K562 (cell line): ENCODE results near the gene TSSK2. TPM values are rescaled to one million over a fixed set of nuclear protein-coding genes. Genes with fewer than 3 reads are reported as not detected.

Experiments
- ATAC-seq: fragments of 200-7000 bp; cut with Tn5 transposase; 3 replicates; pipeline ENCODE4 v1.9.1; 2020; ENCODE audit warnings: moderate library complexity
- BruUV-seq: library from RNA; stranded (reverse); fragments of 400-500 nt; replicated peaks from 2 replicates; lab custom pipeline; 2021; lab: Mats Ljungman, UMichigan
- CTCF ChIA-PET: fragments of 300-600 bp; formaldehyde crosslinking; extraction: SDS; loops from one replicate; lab custom pipeline; 2021; ENCODE audit warnings: low intra/inter-chr PET ratio; lab: Yijun Ruan, JAX
- POLR2A ChIA-PET: fragments of 300-600, 350-650 bp; sonication (Branson Sonifier 250); formaldehyde crosslinking; extraction: SDS; loops from one replicate; lab custom pipeline; 2021; ENCODE audit warnings: antibody characterized with exemption, inconsistent platforms; lab: Yijun Ruan, JAX
- DNase-seq, 4 experiments: peaks; one replicate each; pipeline versions ENCODE4 v3.0.0 to v3.0.0-alpha.2; 2011 to 2018; ENCODE audit warnings: low spot score in 3 of 4, mixed read lengths in 3 of 4; ENCODE audit errors: extremely low read depth in 1 of 4
- FAIRE-seq: peaks from 2 replicates; lab custom pipeline; 2011; peaks lifted over from hg19 to GRCh38; lab: Jason Lieb, UNC
- H2AFZ ChIP-seq: 2 replicates; pipeline ENCODE4 v1.6.0; 2011; ENCODE audit warnings: low read depth, low read length, control low read depth, inconsistent platforms
- H3K27ac ChIP-seq: fragments of 200-600 bp; 3 replicates; pipeline ENCODE4 v1.8.0; 2011; ENCODE audit warnings: low read depth, mild to moderate bottlenecking, control low read depth, inconsistent platforms, low read length, moderate library complexity, mixed read lengths; ENCODE audit errors: extremely low read depth
- H3K27me3 ChIP-seq, 2 experiments: fragments of 300-600 bp in 1 of 2; 2 replicates in 1 of 2; 3 replicates in 1 of 2; pipeline versions ENCODE4 v1.6.0 to v1.8.0; 2011; ENCODE audit warnings: inconsistent platforms in 2 of 2, low read length in 2 of 2, mild to moderate bottlenecking in 1 of 2, mixed read lengths in 1 of 2, moderate library complexity in 1 of 2; ENCODE audit not compliant: control insufficient read depth in 2 of 2, insufficient read depth in 2 of 2
- H3K36me3 ChIP-seq: fragments of 300-600 bp; 3 replicates; pipeline ENCODE4 v1.8.0; 2011; ENCODE audit warnings: mild to moderate bottlenecking, low read length, inconsistent platforms; ENCODE audit not compliant: control insufficient read depth, insufficient read depth
- H3K4me1 ChIP-seq, 2 experiments: fragments of 200-600 bp in 1 of 2; replicated peaks in 1 of 2; 2 replicates in 1 of 2; 3 replicates in 1 of 2; pipeline versions ENCODE4 v1.5.1 to v1.8.0; 2011; ENCODE audit warnings: inconsistent platforms in 2 of 2, low read length in 2 of 2, mild to moderate bottlenecking in 1 of 2, mixed read lengths in 1 of 2, moderate library complexity in 1 of 2; ENCODE audit not compliant: control insufficient read depth in 2 of 2, insufficient read depth in 2 of 2
- H3K4me2 ChIP-seq: 2 replicates; pipeline ENCODE4 v1.6.1; 2011; ENCODE audit warnings: low read length, control low read depth, inconsistent platforms, mixed read lengths; ENCODE audit not compliant: insufficient read depth
- H3K4me3 ChIP-seq: fragments of 200-600 bp; sonication (generic), shearing (Covaris generic); 2 replicates; pipeline ENCODE4 v1.5.1; 2016; ENCODE audit warnings: control low read depth, inconsistent platforms
- H3K79me2 ChIP-seq: fragments of 200-600 bp; 3 replicates; pipeline ENCODE4 v1.8.0; 2011; ENCODE audit warnings: low read length, inconsistent platforms; ENCODE audit not compliant: control insufficient read depth, insufficient read depth
- H3K9ac ChIP-seq, 2 experiments: 2 replicates each; pipeline versions ENCODE4 v1.6.0 to v1.6.1; 2011; ENCODE audit warnings: low read depth in 2 of 2, low read length in 2 of 2, control low read depth in 1 of 2, inconsistent platforms in 1 of 2, mild to moderate bottlenecking in 1 of 2, mixed read lengths in 1 of 2; ENCODE audit not compliant: insufficient read depth in 1 of 2
- H3K9me1 ChIP-seq: one replicate; pipeline ENCODE4 v1.6.0; 2011; ENCODE audit warnings: inconsistent platforms, mild to moderate bottlenecking, low read length, moderate library complexity; ENCODE audit not compliant: control insufficient read depth, insufficient read depth
- H3K9me3 ChIP-seq: replicated peaks from 2 replicates; pipeline ENCODE4 v1.5.1; 2011; ENCODE audit warnings: low read depth, low read length, inconsistent platforms; ENCODE audit not compliant: control insufficient read depth, insufficient read depth
- H4K20me1 ChIP-seq: replicated peaks from 2 replicates; pipeline ENCODE4 v1.6.1; 2011; ENCODE audit warnings: low read length, inconsistent platforms, mixed read lengths; ENCODE audit not compliant: control insufficient read depth, insufficient read depth
- ARNT ChIP-seq, 2 experiments: fragments of 450-650 bp; IDR thresholded peaks; 2 replicates each; pipeline ENCODE4 v1.6.1; 2016; ENCODE audit warnings: mild to moderate bottlenecking in 1 of 2
- BRD9 ChIP-seq: fragments of 450-650 bp; IDR thresholded peaks from 2 replicates; pipeline ENCODE4 v1.6.1; 2018; ENCODE audit warnings: low read depth; ENCODE audit not compliant: partially characterized antibody
- HDGF ChIP-seq: fragments of 450-650 bp; IDR thresholded peaks from 2 replicates; pipeline ENCODE4 v1.6.1; 2016
- HNRNPUL1 ChIP-seq: fragments of 200-400 bp; formaldehyde crosslinking; IDR thresholded peaks from 2 replicates; pipeline ENCODE4 v1.6.1; 2017; ENCODE audit warnings: low read length
- IFI16 ChIP-seq: fragments of 250-450 bp; sonication (Bioruptor Pico); IDR thresholded peaks from 2 replicates; pipeline ENCODE4 v2.1.2; 2022; ENCODE audit warnings: mild to moderate bottlenecking, inconsistent platforms
- KDM1A ChIP-seq, 2 experiments: fragments of 450-650 bp; IDR thresholded peaks; 2 replicates each; pipeline ENCODE4 v1.6.1; 2016; ENCODE audit warnings: mild to moderate bottlenecking in 2 of 2
- KDM5B ChIP-seq: fragments of 200-600 bp; sonication (generic); IDR thresholded peaks from 2 replicates; pipeline ENCODE4 v1.6.1; 2012; ENCODE audit warnings: low read depth, mild to moderate bottlenecking, moderate library complexity, low read length, control low read depth, inconsistent platforms; ENCODE audit not compliant: insufficient replicate concordance
- MAFG ChIP-seq: fragments of 450-650 bp; conservative IDR thresholded peaks from 2 replicates; pipeline ENCODE4 v1.6.1; 2016; ENCODE audit warnings: missing genetic modification characterization, missing compliant biosample characterization
- MTA2 ChIP-seq: fragments of 450-650 bp; IDR thresholded peaks from 2 replicates; pipeline ENCODE4 v1.6.1; 2016; ENCODE audit warnings: low read depth
- NR3C1 ChIP-seq: sonication (generic); formaldehyde crosslinking; IDR thresholded peaks from 2 replicates; pipeline ENCODE4 v1.8.1; 2022; ENCODE audit warnings: missing genetic modification reagents
- POLR2AphosphoS2 ChIP-seq: IDR thresholded peaks from 2 replicates; pipeline ENCODE4 v1.6.1; 2012; ENCODE audit warnings: low read length, improper control_type of control experiment
- RCOR1 ChIP-seq, 2 experiments: IDR thresholded peaks; 2 replicates each; pipeline ENCODE4 v1.6.1; 2012; ENCODE audit warnings: low read depth in 2 of 2, low read length in 2 of 2, borderline replicate concordance in 1 of 2, improper control_type of control experiment in 1 of 2
- TCF7L2 ChIP-seq: fragments of 150-350 bp; IDR thresholded peaks from 2 replicates; pipeline ENCODE4 v1.6.1; 2016; ENCODE audit warnings: low read depth, mild to moderate bottlenecking, low read length, moderate library complexity
- ZNF384 ChIP-seq: IDR thresholded peaks from 2 replicates; pipeline ENCODE4 v1.6.1; 2012; ENCODE audit warnings: low read depth, low read length, improper control_type of control experiment
- ZNF589 ChIP-seq: fragments of 200-800 bp; sonication (Bioruptor generic); IDR thresholded peaks from 2 replicates; pipeline ENCODE4 v1.6.1; 2016; ENCODE audit warnings: low read depth, missing genetic modification characterization, missing compliant biosample characterization
- ZNF668 ChIP-seq: fragments of 250-450 bp; sonication (Bioruptor Pico); IDR thresholded peaks from 2 replicates; pipeline ENCODE4 v1.8.0; 2022; ENCODE audit warnings: mild to moderate bottlenecking, inconsistent platforms
- WGBS: fragments of 100-300 bp; shearing (Covaris generic); methylation state at CpG from one replicate; pipeline ENCODE4 v1.1.6; 2016; ENCODE audit warnings: low coverage, mixed read lengths; ENCODE audit not compliant: insufficient coverage; ENCODE audit errors: missing lambda C conversion rate; 5-methylcytosine and 5-hydroxymethylcytosine counted together
- in situ Hi-C: fragments of 300-500 bp; cut with MboI; formaldehyde crosslinking; loops from 4 replicates; pipeline ENCODE4 v1.15.0; 2018; ENCODE audit warnings: inconsistent platforms, mixed read lengths
- intact Hi-C: fragments of 100-400 bp; cut with micrococcal nuclease; formaldehyde crosslinking; loops from 2 replicates; pipeline ENCODE4 v1.14.2; 2022
- polyA plus RNA-seq, 8 experiments: library from polyadenylated mRNA; depleted of rRNA in 4 of 8; stranded (reverse) in 5 of 8; unstranded in 3 of 8; fragments of >200 nt; fragmentation: Nextera tagmentation in 2 of 8; fragmentation: Illumina TruSeq in 1 of 8; extraction: Ambion mirVana in 2 of 8; extraction: Trizol in 1 of 8; gene quantifications; 2 replicates each; pipeline versions ENCODE4 v1.2.1 to v1.2.3, GENCODE V29; 2011 to 2014; ENCODE audit warnings: inconsistent platforms in 1 of 8, missing spikeins in 1 of 8
- total RNA-seq, 7 experiments: library from RNA; depleted of rRNA in 6 of 7; stranded (reverse); fragments of >200 nt in 6 of 7; fragmentation: Illumina TruSeq in 2 of 7; extraction: Trizol in 2 of 7; gene quantifications; 2 replicates each; pipeline versions ENCODE4 v1.2.1 to v1.2.3, GENCODE V29; 2011 to 2021; ENCODE audit warnings: low replicate concordance in 1 of 7
- TF ChIP-seq, protein P1 (sequence below): sonication (generic); formaldehyde crosslinking; IDR thresholded peaks from 2 replicates; pipeline ENCODE4 v1.8.1; 2023; ENCODE audit warnings: mild to moderate bottlenecking, missing genetic modification reagents, moderate library complexity
- TF ChIP-seq, protein P2 (sequence below), 3 experiments: fragments of 200-800 bp in 1 of 3; fragments of 250-450 bp in 1 of 3; fragments of 450-650 bp in 1 of 3; sonication (Bioruptor Pico) in 1 of 3; sonication (Bioruptor generic) in 1 of 3; formaldehyde crosslinking in 1 of 3; IDR thresholded peaks; 2 replicates each; pipeline versions ENCODE4 v1.6.1 to v1.8.0; 2016 to 2022; ENCODE audit warnings: mild to moderate bottlenecking in 2 of 3, missing genetic modification characterization in 2 of 3, missing compliant biosample characterization in 1 of 3, moderate library complexity in 1 of 3

Gene TSSK2
- total and polyA plus RNA-seq, 9 of the 15 experiments (the other 6 are each of a cell fraction or from before 2014, with no cell fraction given), result 0.04 TPM; not detected in 8

DNA sequence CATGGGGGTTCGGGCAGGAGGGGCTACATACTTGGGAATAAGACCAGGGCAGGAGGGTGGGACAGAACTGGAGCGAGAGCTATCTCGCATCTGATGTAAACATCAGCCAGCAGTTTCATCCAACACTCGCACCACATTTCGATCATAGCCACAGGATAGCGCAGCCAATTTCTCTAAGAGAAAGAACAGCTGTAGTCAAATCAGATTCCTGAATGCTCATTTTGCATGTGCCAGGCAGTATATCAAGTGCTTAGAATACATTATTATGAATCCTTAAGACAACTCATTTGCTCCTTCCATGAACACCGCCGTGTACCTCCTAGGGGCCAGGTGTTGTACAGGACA lies 23.4 kb upstream of the TSSK2 start (continued):
- TF ChIP-seq IFI16 (CRISPR knock-in tag), result no peak
- TF ChIP-seq, protein P1, sequence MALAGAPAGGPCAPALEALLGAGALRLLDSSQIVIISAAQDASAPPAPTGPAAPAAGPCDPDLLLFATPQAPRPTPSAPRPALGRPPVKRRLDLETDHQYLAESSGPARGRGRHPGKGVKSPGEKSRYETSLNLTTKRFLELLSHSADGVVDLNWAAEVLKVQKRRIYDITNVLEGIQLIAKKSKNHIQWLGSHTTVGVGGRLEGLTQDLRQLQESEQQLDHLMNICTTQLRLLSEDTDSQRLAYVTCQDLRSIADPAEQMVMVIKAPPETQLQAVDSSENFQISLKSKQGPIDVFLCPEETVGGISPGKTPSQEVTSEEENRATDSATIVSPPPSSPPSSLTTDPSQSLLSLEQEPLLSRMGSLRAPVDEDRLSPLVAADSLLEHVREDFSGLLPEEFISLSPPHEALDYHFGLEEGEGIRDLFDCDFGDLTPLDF (CRISPR knock-in tag), result 0 out of 2 replicates have a peak, but pooled peaks have one; percentile 5
- 0 out of 2 replicates have a peak, but pooled peaks have one; percentile 45 for TF ChIP-seq HNRNPUL1
- TF ChIP-seq TCF7L2, result no peak

DNA sequence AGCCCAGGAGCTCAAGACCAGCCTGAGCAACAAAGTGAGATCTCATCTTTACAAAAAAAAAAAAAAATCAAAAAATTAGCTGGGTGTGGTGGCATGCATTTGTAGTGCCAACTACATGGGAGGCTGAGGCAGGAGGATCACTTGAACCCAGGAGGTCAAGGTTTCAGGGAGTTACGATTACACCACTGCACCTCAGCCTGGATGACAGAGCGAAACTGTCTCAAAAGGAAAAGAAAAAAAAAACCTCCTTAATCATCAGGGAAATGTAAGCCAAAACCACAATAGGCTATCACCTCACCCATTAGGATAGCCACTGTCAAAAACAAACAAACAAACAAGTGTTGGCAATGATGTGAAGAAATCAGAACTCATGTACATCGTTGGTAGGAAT lies 22.3 kb upstream of the TSSK2 start:
- ATAC-seq (no peak), FAIRE-seq (peak; percentile 44), DNase-seq (peak in 1 of 4 experiments; percentile 60)
- ChIA-PET POLR2A (interaction anchor here (6.0 kb wide), 1 partner anchor 10 kb away, joined by 67 read pairs; the partner anchor contains the start of gene DGCR2), CTCF (no interaction called here)
- WGBS, result 62% methylated on average over 3 of the region's 3 CpGs
- no peak overlapping the region for H2AFZ ChIP-seq
- intact Hi-C loops, result loop anchor here (1.0 kb wide), 3 partner anchors 13 to 147 kb away; partner anchors contain the start of genes DGCR2 and ESS2
- H3K9me1 ChIP-seq, result peaks cover 9% of the 10 kb centered on the region
- BruUV-seq, result no TSS peak
- no peaks in the 10 kb centered on the region for H3K9me3 ChIP-seq
- H3K27ac ChIP-seq, result peak overlapping the region; percentile 47
- no peaks in the 10 kb centered on the region for H3K27me3 ChIP-seq
- peaks cover 94% of the 10 kb centered on the region for H3K79me2 ChIP-seq
- peak overlapping the region; percentile 65 for H3K4me2 ChIP-seq
- in situ Hi-C loops, result no loop called here
- peaks cover 43% of the 10 kb centered on the region for H4K20me1 ChIP-seq
- no peak overlapping the region for H3K4me3 ChIP-seq
- H3K36me3 ChIP-seq, result peaks cover 31% of the 10 kb centered on the region
- peak overlapping the region in 1 of 2 experiments; percentile 25; a peak in 2 of 4 replicates for H3K9ac ChIP-seq
- H3K4me1 ChIP-seq, result peaks cover 38 to 44% of the 10 kb centered on the region in 2 experiments
- TF ChIP-seq ZNF668 (CRISPR knock-in tag), result peak; percentile 10; the same call in 1 of the 2 replicates
- TF ChIP-seq ZNF384, result peak; percentile 87
- peak; percentile 97 for TF ChIP-seq HDGF
- TF ChIP-seq RCOR1 (IDR thresholded peaks at IDR 0.05; ENCODE audit: borderline replicate concordance in 1 of 2, low read depth in 2 of 2, low read length in 2 of 2), result peak in 1 of 2 experiments; percentile 72; a peak in 1 of 4 replicates
- TF ChIP-seq ZNF589 (CRISPR knock-in tag), result no peak
- peak; percentile 18 for TF ChIP-seq KDM5B
- TF ChIP-seq NR3C1 (CRISPR knock-in tag), result no peak
- TF ChIP-seq KDM1A (IDR thresholded peaks at IDR 0.05), result peak; percentile 79 to 87
- TF ChIP-seq POLR2AphosphoS2, result no peak
- peak; percentile 80 for TF ChIP-seq BRD9
- TF ChIP-seq, protein P2, sequence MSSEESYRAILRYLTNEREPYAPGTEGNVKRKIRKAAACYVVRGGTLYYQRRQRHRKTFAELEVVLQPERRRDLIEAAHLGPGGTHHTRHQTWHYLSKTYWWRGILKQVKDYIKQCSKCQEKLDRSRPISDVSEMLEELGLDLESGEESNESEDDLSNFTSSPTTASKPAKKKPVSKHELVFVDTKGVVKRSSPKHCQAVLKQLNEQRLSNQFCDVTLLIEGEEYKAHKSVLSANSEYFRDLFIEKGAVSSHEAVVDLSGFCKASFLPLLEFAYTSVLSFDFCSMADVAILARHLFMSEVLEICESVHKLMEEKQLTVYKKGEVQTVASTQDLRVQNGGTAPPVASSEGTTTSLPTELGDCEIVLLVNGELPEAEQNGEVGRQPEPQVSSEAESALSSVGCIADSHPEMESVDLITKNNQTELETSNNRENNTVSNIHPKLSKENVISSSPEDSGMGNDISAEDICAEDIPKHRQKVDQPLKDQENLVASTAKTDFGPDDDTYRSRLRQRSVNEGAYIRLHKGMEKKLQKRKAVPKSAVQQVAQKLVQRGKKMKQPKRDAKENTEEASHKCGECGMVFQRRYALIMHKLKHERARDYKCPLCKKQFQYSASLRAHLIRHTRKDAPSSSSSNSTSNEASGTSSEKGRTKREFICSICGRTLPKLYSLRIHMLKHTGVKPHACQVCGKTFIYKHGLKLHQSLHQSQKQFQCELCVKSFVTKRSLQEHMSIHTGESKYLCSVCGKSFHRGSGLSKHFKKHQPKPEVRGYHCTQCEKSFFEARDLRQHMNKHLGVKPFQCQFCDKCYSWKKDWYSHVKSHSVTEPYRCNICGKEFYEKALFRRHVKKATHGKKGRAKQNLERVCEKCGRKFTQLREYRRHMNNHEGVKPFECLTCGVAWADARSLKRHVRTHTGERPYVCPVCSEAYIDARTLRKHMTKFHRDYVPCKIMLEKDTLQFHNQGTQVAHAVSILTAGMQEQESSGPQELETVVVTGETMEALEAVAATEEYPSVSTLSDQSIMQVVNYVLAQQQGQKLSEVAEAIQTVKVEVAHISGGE (CRISPR knock-in tag; IDR thresholded peaks at IDR 0.05), result 0 out of 6 replicates have a peak, but pooled peaks of 1 of the 3 experiments have one; percentile 55
- peak; percentile 46; the same call in 1 of the 2 replicates for TF ChIP-seq MTA2
- peak in 1 of 2 experiments; percentile 95; a peak in 2 of 4 replicates for TF ChIP-seq ARNT (IDR thresholded peaks at IDR 0.05)
- TF ChIP-seq MAFG, result peak; percentile 62; the same call in 1 of the 2 replicates
